Activated CD8-positive, alpha-beta memory T cell treated with anti-CD3 and anti-CD28 coated beads for 36 hours (primary cell): ENCODE results near the gene TRAF6. TPM values are rescaled to one million over a fixed set of nuclear protein-coding genes. Genes with fewer than 3 reads are reported as not detected.
"Not testable (repeated sequence)": the region's sequence is repeated elsewhere in the genome, so short reads cannot be mapped to it uniquely, and the experiment has no call there.

Experiments
- CTCF ChIA-PET: fragments of 350-600 bp; sonication (Branson Sonifier 250); formaldehyde crosslinking; loops from one replicate; lab custom pipeline; 2021; ENCODE audit warnings: antibody characterized with exemption; lab: Charles Lee
- POLR2A ChIA-PET: fragments of 350-600 bp; sonication (Branson Sonifier 250); formaldehyde crosslinking; loops from one replicate; lab custom pipeline; 2021; ENCODE audit warnings: antibody characterized with exemption; lab: Charles Lee
- total RNA-seq, 2 experiments: library from RNA; stranded (reverse); gene quantifications; one replicate each; pipeline ENCODE4 v1.2.3, GENCODE V29; 2021

The TRAF6 gene
- total RNA-seq, 2 experiments from 2014 or later = 10.9 to 11.7 TPM

DNA sequence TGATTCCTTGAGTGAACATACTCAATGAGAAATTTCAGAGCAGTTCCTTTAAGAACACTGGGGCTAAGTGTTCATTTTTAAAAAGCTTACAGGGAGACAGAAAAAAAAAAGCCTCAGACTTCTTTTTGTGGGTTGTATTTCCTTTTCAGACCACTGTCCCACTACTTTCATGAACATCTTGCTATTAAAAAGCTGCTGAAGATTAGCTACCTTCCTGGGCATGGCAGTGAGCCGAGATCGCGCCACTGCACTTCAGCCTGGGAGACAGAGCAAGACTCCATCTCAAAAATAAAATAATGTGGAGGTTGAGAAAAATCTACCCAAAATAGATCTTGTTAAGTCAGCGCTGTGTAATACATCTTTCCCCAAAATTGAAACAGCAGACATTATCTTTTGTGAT lies 10.8 kb downstream of the TRAF6 start:
- POLR2A ChIA-PET = no interaction called here
- CTCF ChIA-PET = no interaction called here

DNA sequence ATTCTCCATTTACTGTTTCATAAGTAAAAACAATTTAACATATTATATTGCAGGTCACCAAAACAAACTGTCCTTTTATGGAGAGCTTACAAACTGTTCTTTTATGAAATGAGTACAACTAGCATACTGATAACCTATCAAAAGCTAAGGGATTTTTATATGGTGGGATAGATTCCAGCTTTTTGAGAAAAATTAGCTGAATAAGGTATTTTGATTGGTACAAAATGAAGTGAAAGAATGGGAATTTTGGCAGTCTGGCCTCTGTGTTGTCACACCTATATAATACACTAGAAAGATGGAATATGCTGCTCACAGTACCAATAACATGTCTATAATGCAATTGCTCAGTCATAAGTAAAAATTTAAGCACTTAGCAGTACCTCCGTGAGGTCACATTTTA lies 11.4 kb downstream of the TRAF6 start:
- ChIA-PET POLR2A (no interaction called here), CTCF (no interaction called here)

DNA sequence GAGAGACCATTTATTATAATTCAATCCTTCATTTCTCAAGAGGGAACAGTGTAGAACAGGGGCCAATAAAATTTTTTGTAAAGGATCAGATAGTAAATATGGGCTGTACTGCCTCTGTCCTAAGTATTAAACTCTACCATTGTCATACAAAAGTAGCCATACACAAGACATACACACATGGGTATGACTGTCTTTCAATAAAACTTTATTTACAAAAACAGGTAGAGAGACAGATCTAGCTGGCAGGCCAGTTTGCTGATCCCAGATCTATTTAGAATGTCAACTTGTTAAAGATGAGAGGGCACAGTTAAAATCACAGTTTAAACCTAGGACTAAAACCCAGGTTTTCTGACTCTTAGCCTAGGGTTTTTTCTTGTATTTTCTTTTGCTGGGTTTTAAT lies 16.7 kb downstream of the TRAF6 start:
- ChIA-PET CTCF (interaction anchor here (0.6 to 2.6 kb wide), 15 partner anchors 9 to 202 kb away, joined by 3 to 23 read pairs (median 3); partner anchors contain the start of genes PRR5L and TRAF6), POLR2A (no interaction called here)

DNA sequence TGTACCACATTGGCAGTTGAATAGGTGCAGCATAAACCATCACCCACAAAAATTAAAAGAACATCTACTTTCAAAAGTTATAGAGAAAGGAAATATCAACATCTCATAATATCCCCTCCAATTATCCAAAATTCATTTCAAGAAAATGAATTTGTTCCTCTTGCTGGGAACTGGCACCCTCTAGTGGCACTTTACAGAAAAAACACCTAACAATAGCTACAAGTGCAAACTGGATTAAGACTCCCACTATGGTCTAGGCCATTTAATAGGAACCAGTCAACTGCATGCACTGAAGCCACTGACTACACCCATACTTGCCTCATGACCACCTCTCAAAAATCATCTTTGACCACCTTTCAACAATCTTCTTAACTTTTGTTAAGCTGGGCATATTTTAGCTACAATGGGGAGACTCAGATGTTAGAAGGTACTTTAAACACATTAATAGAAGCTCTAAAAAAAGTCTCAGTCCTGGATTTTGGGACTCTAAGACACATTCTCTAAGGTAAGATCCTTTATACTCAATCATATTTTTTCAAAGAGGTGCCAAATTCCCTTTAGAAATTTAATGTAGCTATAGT lies 17.3 kb downstream of the TRAF6 start:
- POLR2A ChIA-PET = no interaction called here
- CTCF ChIA-PET = interaction anchor here (0.6 to 2.6 kb wide), 15 partner anchors 10 to 201 kb away, joined by 3 to 23 read pairs (median 3); partner anchors contain the start of genes PRR5L and TRAF6

DNA sequence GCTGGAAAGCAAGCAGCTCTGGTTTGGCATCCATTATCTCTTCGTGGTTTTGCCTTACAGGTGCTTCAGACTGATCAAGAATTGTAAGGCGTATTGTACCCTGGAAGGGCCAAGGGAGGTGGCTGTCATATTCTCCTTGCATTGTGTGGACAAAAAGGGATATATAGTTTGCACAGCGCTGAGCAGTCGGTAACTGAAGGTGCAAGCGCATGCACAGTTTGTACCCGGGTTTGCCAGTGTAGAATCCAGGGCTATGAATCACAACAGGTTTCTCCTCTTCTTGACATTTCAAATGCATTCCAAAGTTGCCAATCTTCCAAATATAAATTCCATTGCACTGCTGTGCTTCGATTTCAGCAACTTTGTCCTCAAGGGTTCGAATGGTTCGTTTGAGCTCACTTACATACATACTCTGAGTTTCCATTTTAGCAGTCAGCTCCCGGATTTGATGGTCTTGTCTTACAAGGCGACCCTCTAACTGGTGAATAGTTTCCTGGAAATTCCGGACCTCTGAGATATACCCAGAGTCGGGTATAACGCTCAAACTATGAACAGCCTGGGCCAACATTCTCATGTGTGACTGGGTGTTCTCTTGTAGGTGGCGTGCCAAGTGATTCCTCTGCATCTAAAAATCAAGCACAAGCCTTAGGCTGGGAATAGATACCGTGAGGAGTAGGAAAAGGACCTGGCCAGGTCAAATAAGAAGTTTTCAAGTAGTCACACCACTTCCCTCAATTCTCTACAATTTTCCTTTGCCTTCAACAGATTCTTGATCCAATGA lies 19.9 kb downstream of the TRAF6 start:
- ChIA-PET POLR2A (no interaction called here), CTCF (interaction anchor here (1.3 to 1.7 kb wide), 3 partner anchors 20 to 201 kb away, joined by 3 to 4 read pairs (median 4); partner anchors contain the start of genes COMMD9 and TRAF6)

DNA sequence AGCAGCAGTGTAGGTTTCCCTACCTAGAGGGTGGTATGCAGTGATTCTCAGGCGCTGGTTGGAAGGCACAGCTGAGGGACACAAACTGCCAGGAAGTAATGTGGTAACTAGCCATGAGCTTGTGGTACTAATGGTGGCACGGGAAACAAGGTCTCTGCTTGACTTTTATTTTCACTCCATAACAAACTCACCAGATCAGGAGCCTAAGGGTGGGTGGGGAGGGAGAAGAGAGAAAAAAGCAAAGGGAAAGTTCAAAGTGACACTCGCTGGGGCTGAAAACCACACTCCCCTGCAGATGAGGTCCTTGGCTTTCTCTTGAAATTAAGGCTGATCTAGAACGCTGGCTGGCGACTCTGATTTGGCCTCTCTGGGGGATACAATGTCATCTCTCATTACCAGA lies 22.0 kb downstream of the TRAF6 start:
- CTCF ChIA-PET = interaction anchor here (1.1 to 1.3 kb wide), 2 partner anchors 198 to 222 kb away, joined by 3 read pairs; no protein-coding TSS in a partner anchor
- POLR2A ChIA-PET = no interaction called here

DNA sequence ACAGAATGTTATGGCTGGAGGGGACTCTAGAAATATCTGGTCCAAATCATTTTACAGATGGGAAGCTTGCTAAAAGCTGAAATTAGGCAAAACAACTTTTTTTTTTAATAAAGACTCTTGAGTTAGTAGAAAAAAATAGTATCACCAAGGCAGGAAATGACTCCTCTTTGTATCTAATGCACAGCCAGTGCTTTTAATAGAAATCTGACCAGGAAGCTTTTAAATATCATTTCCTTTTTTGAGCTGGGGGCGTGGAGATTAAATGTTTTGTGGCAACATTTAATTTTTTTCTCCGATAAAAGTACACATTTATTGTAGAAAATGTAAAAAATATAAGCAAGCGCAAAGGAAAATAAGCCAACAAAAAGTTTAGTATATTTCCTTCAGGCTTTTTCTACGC lies 22.5 kb downstream of the TRAF6 start:
- POLR2A ChIA-PET = no interaction called here
- CTCF ChIA-PET = interaction anchor here (0.7 to 1.3 kb wide), 3 partner anchors 193 to 222 kb away, joined by 3 read pairs; no protein-coding TSS in a partner anchor

DNA sequence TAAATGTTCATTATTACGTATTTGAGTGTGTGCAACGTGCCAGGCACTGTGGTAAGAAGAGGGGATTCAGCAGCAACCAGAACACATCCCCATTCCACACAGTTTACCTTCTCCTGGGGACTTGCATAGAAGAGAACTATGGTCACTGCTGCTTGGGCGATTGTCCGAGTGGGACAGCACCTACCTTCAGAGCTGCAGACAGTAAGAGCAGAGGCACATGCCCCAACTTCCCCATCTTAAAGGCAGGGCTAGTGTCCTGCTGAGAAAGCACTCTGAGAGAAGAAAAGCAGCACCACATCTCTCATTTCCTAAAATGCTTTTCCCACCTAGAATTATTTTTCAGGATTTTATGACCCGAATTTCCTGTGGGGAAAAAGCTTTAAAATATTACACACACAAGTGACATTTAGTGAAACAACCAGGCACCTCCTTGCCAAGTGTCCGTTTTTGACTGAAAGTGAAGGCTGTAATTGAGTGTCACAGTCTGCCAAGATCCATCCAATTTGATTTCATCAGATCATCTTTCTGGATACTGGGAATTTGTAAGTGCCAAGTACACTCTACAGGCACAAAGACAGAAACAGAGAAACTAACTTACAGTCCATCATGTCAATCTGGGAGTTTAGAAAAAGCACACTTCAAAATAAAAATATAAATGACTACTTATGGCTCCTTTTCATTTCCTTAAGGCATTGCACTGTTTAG lies 24.6 kb downstream of the TRAF6 start:
- CTCF ChIA-PET = no interaction called here
- POLR2A ChIA-PET = no interaction called here

DNA sequence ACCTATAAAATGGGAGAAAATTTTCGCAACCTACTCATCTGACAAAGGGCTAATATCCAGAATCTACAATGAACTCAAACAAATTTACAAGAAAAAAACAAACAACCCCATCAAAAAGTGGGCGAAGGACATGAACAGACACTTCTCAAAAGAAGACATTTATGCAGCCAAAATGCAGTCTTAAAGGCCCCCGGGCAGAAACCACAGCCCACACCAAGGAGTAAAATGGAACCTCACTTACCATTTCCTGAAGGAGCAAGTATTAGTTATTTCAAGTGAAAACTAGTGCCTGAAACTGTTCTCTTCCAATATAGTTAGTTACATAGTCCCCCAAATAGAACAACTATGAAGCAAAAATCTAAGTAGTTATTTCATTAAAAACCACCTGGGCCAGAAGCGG lies 27.0 kb downstream of the TRAF6 start:
- CTCF ChIA-PET, POLR2A ChIA-PET: not testable (repeated sequence)

DNA sequence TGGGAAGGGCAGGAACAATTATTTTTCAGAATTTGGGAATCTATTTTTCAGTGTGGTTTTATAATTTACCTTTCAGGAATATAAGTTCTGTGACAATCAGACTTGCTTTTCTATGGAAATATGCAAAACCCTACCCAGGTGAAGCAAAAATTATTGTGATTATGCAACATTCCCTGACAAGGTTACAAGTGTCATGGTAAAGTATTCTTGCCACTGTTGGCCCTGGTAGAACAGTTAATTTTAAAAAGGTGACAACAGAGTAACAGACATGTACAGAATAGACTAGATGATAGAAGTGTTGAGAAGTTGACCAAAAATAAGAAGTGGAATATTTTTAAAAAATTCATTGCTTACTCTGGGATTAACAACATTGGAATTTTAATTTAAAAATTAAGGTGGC lies 29.2 kb downstream of the TRAF6 start:
- POLR2A ChIA-PET = no interaction called here

DNA sequence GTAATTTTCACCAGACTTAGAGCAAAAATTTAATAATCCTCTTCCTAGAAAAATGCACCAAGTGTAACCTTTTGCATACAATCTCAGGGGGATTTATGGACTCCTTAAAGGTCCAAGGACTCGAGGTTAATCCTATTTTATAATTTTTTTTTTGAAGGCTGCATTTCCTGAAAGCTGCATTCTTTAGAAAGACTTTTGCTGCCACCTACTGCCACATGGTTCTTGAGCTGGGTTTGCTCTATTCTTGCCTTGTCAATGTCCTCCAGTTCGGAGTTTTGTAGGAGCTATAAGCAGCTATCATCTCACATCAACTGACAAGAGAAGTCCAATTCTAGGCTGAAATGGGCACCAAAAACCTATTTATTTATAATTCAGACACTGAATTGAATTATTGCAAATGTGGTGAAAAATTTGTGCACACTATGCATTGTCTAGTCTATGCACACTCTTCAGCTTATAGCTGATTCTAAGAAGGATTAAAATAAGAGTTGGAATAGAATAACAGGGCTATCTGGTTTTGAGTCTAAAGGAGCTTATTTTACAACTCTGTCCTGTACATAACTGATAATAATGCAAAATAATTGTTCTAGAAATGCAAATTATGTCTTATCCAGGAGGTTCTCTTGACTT lies 31.3 kb downstream of the TRAF6 start:
- POLR2A ChIA-PET = no interaction called here
- CTCF ChIA-PET = interaction anchor here (0.9 to 2.7 kb wide), 10 partner anchors 9 to 190 kb away, joined by 3 to 16 read pairs (median 3); no protein-coding TSS in a partner anchor

More for the DNA sequence above, 29.2 kb downstream of the TRAF6 start:
- CTCF ChIA-PET = no interaction called here

DNA sequence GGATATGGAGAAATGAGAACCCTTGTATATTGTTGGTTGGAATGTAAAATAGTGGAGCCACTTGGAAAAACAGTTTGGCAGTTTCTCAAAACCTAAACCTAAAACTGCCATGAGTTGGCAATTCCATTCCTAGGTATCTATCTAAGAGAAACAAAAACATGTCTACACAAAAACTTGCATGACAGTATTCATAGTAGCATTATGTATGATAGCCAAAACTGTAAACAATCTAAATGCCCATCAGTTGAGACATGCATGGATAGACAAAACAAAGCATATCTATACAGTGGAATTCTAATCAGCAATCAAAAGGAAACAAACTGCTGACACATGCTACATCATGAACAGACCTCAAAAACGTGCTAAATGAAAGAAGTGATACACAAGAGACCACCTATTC lies 34.9 kb downstream of the TRAF6 start:
- ChIA-PET CTCF (no interaction called here), POLR2A (interaction anchor here (0.6 kb wide), 1 partner anchor 10 kb away, joined by 3 read pairs; no protein-coding TSS in a partner anchor)

DNA sequence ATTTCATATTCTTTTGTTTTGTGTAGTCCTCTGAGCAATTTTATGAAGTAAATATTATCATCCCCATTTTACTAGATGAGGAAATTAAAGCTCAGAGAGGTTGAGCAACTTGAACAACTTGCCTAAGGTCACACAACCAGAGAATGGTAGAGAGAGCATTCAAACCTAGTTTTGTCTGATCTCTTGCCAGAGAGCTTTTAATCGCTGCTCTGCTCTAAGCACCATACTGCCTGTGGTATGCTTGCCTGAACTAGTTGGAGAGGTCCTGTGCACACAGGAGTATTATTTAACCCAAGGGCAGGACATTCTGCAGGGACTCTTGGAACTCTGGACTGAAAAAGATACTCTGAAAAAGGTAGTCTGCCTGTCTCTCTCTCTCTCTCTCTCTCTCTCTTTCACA lies 38.5 kb downstream of the TRAF6 start:
- ChIA-PET POLR2A (no interaction called here), CTCF (no interaction called here)

DNA sequence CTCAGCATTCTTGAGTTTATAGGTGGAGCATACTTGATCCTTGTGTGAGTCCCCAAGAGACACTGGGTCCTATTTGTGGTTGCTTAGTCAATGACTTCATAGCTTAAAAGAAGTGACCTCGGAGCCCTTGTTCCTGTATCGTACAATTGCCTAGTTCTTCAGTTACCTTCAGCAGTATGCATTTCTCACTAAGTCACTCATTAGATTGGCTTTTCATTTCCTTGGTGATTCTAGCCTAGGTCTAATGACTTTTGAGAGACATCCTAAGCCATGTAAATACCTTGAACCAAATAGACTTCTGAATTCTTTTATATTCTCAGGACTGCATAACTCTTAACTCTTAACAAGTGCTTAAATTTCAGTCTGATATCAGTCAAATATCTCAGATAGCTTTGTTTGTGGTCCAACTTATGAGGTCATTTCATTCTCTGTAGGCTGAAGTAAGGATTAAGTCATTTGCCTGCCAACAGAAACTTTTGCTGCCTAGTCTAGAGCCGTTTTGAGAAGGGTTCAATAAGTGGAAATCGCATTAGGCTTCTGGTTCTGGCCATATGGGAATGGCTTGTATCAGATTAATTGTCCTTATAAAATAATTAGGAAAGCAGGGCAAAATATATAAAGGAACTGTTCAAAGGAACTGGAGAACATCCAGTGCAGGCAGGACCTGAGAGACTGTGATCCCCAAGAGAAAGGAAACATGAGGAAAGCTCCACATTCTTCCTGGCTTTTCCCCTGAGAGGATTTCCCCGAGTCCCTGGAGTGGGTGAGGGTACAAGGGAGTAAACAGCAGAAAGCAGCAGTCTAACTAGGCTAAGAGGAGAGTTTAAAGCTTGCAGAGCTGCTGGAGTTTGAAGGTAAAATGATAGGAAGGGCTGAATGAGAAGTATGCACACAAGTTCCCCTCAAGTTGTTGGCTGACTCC lies 39.9 kb downstream of the TRAF6 start:
- CTCF ChIA-PET = interaction anchor here (0.7 kb wide), 1 partner anchor 9 kb away, joined by 3 read pairs; no protein-coding TSS in a partner anchor
- POLR2A ChIA-PET = no interaction called here

DNA sequence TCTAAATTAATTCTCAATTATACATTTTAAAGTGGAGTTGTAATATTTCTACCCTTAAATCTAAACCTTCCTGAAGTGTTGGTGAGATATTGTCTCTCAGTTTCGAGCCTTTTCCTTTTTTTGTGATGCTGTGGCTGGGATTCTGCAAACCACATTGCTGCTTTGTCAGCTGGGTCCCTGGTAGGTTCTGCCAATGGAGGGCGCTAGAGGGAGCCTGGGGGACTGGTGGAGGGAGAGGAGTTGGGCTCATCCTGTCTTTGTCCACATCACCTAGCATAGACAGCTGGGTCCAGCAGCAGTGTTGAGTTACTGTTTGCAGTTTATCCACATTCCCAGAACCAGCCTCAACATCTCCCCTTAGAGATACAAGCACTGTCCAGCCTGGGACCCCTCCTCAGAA lies 41.0 kb downstream of the TRAF6 start:
- CTCF ChIA-PET = interaction anchor here (0.8 kb wide), 1 partner anchor 10 kb away, joined by 3 read pairs; no protein-coding TSS in a partner anchor
- POLR2A ChIA-PET = no interaction called here

DNA sequence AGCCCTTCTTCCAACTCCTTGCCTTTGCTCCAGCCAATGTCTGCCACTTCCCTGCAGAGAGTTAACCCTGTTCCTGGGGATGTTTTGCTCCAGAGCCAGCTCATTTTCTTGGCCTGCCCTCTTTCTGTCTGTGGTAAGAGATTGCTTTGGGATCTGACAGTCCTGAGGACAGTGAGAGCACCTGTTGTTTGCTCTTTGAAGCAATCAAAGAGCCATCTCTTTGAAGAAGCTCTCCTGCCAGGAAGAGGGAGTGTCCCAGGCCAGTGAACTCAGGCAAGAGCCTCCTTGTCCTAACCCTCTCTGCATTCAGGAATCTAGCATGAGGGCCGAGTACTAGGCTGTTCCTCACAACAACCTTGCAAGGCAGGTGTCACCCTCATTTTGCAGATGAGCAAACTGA lies 42.2 kb downstream of the TRAF6 start:
- ChIA-PET POLR2A (no interaction called here), CTCF (interaction anchor here (1.1 kb wide), 1 partner anchor 10 kb away, joined by 3 read pairs; no protein-coding TSS in a partner anchor)

DNA sequence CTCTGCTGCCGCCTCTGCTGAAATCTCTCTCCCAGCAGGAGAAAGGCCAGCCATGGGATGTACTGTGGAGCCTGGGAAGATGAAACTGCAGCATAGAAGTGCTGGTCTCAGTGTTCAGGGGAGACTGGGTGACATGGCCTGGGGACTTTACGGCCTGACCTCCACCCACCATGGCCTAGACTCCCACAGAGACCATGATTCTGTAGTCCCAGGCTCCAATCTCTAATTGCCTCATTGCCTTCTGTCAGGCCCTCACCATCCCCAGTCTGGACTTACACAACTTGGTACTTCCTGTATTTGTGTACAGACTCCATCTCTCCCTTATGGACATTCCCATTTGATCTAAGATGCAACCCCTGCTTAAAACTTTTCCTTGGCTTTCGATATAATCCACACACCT lies 43.1 kb downstream of the TRAF6 start:
- ChIA-PET CTCF (interaction anchor here (1.1 kb wide), 1 partner anchor 11 kb away, joined by 3 read pairs; no protein-coding TSS in a partner anchor), POLR2A (no interaction called here)
